GM12878 (cell line): ENCODE results near the gene ADGRV1. TPM values are rescaled to one million over a fixed set of nuclear protein-coding genes. Genes with fewer than 3 reads are reported as not detected.

ENCODE experiments used
- ATF7 ChIP-seq: fragments of 450-650 bp; IDR thresholded peaks from 2 replicates; pipeline ENCODE4 v1.6.1; 2016; ENCODE audit warnings: low read depth, mild to moderate bottlenecking
- CBX3 ChIP-seq: fragments of 200-600 bp; sonication (generic); IDR thresholded peaks from 2 replicates; pipeline ENCODE4 v1.6.1; 2016; ENCODE audit warnings: low read depth, borderline replicate concordance
- ETV6 ChIP-seq, 2 experiments: fragments of 450-650 bp in 1 of 2; IDR thresholded peaks in 1 of 2; conservative IDR thresholded peaks in 1 of 2; 2 replicates each; pipeline ENCODE4 v1.6.1; 2014; ENCODE audit warnings: antibody characterized with exemption in 1 of 2, borderline replicate concordance in 1 of 2, low read depth in 1 of 2, mild to moderate bottlenecking in 1 of 2, moderate library complexity in 1 of 2
- GABPA ChIP-seq: IDR thresholded peaks from 2 replicates; pipeline ENCODE4 v1.6.1; 2014; ENCODE audit warnings: antibody characterized with exemption, low read depth, mild to moderate bottlenecking, inconsistent platforms
- HDAC2 ChIP-seq: fragments of 200-600 bp; sonication (generic); IDR thresholded peaks from 2 replicates; pipeline ENCODE4 v1.6.1; 2017
- HDAC6 ChIP-seq: fragments of 200-600 bp; sonication (generic); IDR thresholded peaks from one replicate; pipeline ENCODE4 v1.8.0; 2017; ENCODE audit warnings: antibody characterized with exemption; ENCODE audit not compliant: unreplicated experiment
- NBN ChIP-seq: fragments of 450-650 bp; IDR thresholded peaks from 2 replicates; pipeline ENCODE4 v1.6.1; 2016
- NRF1 ChIP-seq: conservative IDR thresholded peaks from 2 replicates; pipeline ENCODE4 v1.6.1; 2011; ENCODE audit warnings: mild to moderate bottlenecking, low read depth, low read length, improper control_type of control experiment
- SIX5 ChIP-seq: IDR thresholded peaks from 2 replicates; pipeline ENCODE4 v1.6.1; 2011; ENCODE audit warnings: mild to moderate bottlenecking, low read depth, low read length, moderate library complexity; ENCODE audit not compliant: severe bottlenecking
- ZNF274 ChIP-seq: IDR thresholded peaks from one replicate; pipeline ENCODE4 v1.8.0; 2011; ENCODE audit not compliant: insufficient read length, insufficient read depth
- ZZZ3 ChIP-seq: IDR thresholded peaks from 2 replicates; pipeline ENCODE4 v1.6.1; 2011; ENCODE audit warnings: low read depth; ENCODE audit not compliant: control insufficient read depth, insufficient read length
- polyA plus RNA-seq, 11 experiments: library from polyadenylated mRNA; depleted of rRNA in 4 of 11; unstranded in 6 of 11; stranded (reverse) in 5 of 11; fragments of >200 nt; fragmentation: Nextera tagmentation in 4 of 11; fragmentation: Illumina TruSeq in 1 of 11; extraction: Ambion mirVana in 4 of 11; extraction: Trizol in 1 of 11; gene quantifications; 1 replicate in 1 of 11; 2 replicates in 10 of 11; pipeline versions ENCODE4 v1.2.1 to v1.2.3, GENCODE V29; 2011 to 2016; ENCODE audit warnings: inconsistent platforms in 2 of 11, missing spikeins in 2 of 11, low read depth in 1 of 11
- total RNA-seq, 4 experiments: library from RNA; depleted of rRNA in 3 of 4; stranded (reverse); fragments of >200 nt in 3 of 4; fragmentation: Illumina TruSeq in 1 of 4; extraction: Trizol in 1 of 4; gene quantifications; 2 replicates each; pipeline versions ENCODE4 v1.2.1 to v1.2.3, GENCODE V29; 2013 to 2021
- TF ChIP-seq, protein P1 (sequence below): fragments of 450-650 bp; IDR thresholded peaks from 2 replicates; pipeline ENCODE4 v1.6.1; 2016; ENCODE audit warnings: mild to moderate bottlenecking, moderate library complexity, borderline replicate concordance
- TF ChIP-seq, protein P2 (sequence below): fragments of 450-650 bp; IDR thresholded peaks from 2 replicates; pipeline ENCODE4 v1.6.1; 2017; ENCODE audit warnings: low read depth, mild to moderate bottlenecking, moderate library complexity
- TF ChIP-seq, protein P3 (sequence below): IDR thresholded peaks from 2 replicates; pipeline ENCODE4 v1.6.1; 2011; ENCODE audit warnings: low read depth, mild to moderate bottlenecking, low read length, moderate library complexity, borderline replicate concordance; ENCODE audit errors: extremely low read depth

ADGRV1 gene
- total and polyA plus RNA-seq, 10 of the 15 experiments (the other 5 are each of a cell fraction or from before 2014, with no cell fraction given) = 0.04 to 8.1 (median 0.16) TPM; not detected in 1

DNA sequence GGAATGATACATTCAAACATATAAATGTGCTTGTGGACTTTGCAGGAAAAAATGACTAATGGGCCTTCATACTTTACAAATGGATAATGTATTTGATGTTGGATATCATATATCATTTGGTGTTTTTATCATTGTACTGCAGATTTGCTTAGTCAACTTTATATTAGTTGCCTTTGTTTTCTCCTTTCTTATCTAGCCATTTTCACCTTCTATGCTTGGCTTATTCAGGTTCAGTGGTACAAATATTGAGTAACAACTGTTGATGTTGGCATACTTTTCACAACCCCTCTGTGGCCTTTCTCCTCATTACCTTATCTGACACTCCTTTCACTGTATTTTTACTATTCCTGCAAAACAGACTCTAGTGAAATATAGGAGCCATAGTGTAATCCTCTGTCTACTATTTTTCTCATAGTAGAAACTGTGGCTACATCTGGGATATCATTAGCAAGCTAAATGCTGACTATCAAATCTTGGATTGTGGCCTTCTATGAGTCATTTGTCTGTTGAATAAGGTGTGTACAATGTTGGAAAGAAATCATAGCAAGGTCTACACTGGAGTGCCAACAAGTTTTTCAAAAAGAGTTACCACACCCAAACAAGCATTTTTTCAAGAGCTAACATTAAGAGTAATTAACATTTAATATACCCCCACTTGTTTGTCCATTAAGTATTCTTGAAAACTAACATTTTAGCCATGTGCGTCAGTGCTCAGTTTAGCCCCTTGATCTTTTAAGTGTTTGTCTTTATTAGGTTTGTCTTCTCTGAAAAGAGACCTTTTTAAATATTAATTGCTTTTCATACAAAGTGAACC lies 330.1 kb downstream of the ADGRV1 start (continued):
- TF ChIP-seq, protein P1, sequence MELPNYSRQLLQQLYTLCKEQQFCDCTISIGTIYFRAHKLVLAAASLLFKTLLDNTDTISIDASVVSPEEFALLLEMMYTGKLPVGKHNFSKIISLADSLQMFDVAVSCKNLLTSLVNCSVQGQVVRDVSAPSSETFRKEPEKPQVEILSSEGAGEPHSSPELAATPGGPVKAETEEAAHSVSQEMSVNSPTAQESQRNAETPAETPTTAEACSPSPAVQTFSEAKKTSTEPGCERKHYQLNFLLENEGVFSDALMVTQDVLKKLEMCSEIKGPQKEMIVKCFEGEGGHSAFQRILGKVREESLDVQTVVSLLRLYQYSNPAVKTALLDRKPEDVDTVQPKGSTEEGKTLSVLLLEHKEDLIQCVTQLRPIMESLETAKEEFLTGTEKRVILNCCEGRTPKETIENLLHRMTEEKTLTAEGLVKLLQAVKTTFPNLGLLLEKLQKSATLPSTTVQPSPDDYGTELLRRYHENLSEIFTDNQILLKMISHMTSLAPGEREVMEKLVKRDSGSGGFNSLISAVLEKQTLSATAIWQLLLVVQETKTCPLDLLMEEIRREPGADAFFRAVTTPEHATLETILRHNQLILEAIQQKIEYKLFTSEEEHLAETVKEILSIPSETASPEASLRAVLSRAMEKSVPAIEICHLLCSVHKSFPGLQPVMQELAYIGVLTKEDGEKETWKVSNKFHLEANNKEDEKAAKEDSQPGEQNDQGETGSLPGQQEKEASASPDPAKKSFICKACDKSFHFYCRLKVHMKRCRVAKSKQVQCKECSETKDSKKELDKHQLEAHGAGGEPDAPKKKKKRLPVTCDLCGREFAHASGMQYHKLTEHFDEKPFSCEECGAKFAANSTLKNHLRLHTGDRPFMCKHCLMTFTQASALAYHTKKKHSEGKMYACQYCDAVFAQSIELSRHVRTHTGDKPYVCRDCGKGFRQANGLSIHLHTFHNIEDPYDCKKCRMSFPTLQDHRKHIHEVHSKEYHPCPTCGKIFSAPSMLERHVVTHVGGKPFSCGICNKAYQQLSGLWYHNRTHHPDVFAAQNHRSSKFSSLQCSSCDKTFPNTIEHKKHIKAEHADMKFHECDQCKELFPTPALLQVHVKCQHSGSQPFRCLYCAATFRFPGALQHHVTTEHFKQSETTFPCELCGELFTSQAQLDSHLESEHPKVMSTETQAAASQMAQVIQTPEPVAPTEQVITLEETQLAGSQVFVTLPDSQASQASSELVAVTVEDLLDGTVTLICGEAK = no peak
- TF ChIP-seq HDAC2 (no peak), ATF7 (no peak), ZZZ3 (no peak), HDAC6 (no peak), NBN (no peak), NRF1 (no peak), CBX3 (no peak), ETV6 (conservative IDR thresholded peaks at IDR 0.05 in 1 of 2, IDR thresholded peaks at IDR 0.05 in 1 of 2; ENCODE audit: borderline replicate concordance in 1 of 2, low read depth in 1 of 2) (no peak), GABPA (no peak), SIX5 (no peak), ZNF274 (no peak)
- TF ChIP-seq, protein P2, sequence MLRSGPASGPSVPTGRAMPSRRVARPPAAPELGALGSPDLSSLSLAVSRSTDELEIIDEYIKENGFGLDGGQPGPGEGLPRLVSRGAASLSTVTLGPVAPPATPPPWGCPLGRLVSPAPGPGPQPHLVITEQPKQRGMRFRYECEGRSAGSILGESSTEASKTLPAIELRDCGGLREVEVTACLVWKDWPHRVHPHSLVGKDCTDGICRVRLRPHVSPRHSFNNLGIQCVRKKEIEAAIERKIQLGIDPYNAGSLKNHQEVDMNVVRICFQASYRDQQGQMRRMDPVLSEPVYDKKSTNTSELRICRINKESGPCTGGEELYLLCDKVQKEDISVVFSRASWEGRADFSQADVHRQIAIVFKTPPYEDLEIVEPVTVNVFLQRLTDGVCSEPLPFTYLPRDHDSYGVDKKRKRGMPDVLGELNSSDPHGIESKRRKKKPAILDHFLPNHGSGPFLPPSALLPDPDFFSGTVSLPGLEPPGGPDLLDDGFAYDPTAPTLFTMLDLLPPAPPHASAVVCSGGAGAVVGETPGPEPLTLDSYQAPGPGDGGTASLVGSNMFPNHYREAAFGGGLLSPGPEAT = no peak
- TF ChIP-seq, protein P3, sequence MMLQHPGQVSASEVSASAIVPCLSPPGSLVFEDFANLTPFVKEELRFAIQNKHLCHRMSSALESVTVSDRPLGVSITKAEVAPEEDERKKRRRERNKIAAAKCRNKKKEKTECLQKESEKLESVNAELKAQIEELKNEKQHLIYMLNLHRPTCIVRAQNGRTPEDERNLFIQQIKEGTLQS = no peak
